Measurements from ENCODE around the gene RBBP8NL. TPM values are rescaled to one million over a fixed set of nuclear protein-coding genes. Genes with fewer than 3 reads are reported as not detected.
"Not testable (repeated sequence)": the region's sequence is repeated elsewhere in the genome, so short reads cannot be mapped to it uniquely, and the experiment has no call there.

RBBP8NL gene
- total and polyA plus RNA-seq, 2 donors, result 0.69 to 1.1 TPM

DNA sequence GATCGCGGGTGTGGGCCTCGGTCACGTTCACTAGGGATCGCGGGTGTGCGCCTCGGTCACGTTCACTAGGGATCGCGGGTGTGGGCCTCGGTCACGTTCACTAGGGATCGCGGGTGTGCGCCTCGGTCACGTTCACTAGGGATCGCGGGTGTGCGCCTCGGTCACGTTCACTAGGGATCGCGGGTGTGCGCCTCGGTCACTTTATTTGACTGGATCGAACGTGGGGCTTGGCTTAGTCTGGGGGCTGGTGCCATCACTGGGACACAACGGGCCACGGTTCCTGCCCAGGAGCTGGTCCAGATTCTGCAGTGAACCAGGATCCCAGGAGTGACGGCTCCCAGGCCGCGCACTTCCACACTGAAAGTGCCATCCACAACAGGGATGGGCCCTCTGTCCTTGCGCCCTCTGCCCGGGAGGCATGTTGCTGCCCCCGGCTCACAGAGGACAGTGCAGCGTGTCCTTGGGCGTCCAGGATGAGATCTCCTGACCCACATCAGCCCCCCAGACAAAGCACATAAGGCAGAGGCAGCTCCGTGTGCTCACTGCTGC lies 53.6 kb downstream of the RBBP8NL start:
- not testable (repeated sequence) for H3K4me3 ChIP-seq (ENCODE audit: low read depth, low read length); DNase-seq (ENCODE audit: extremely low spot score); H3K4me1 ChIP-seq (ENCODE audit: insufficient read depth); H3K36me3 ChIP-seq (ENCODE audit: insufficient read depth); H3K27ac ChIP-seq (ENCODE audit: low read depth)
- 93% methylated on average over 27 of the region's 40 CpGs for WGBS

- 79% methylated on average over 29 of the region's 29 CpGs for WGBS
- Histone ChIP-seq H3K36me3 (ENCODE audit: insufficient read depth) (no peaks in the 10 kb centered on the region), H3K4me1 (ENCODE audit: insufficient read depth) (no peaks in the 10 kb centered on the region), H3K4me3 (ENCODE audit: low read depth, low read length) (no peak overlapping the region), H3K27ac (ENCODE audit: low read depth) (no peak overlapping the region)
- DNase-seq (ENCODE audit: extremely low spot score), result no peak
These were observed 55.0 kb downstream of the RBBP8NL start for GRCh38 chr20:62372042-62372993.

GRCh38 chr20:62371588-62372041 lies 55.7 kb downstream of the RBBP8NL start:
- no peak for DNase-seq (ENCODE audit: extremely low spot score)
- Histone ChIP-seq H3K36me3 (ENCODE audit: insufficient read depth) (no peaks in the 10 kb centered on the region), H3K4me3 (ENCODE audit: low read depth, low read length) (no peak overlapping the region), H3K27ac (ENCODE audit: low read depth) (no peak overlapping the region), H3K4me1 (ENCODE audit: insufficient read depth) (no peaks in the 10 kb centered on the region)
- 94% methylated on average over 8 of the region's 8 CpGs for WGBS

DNA sequence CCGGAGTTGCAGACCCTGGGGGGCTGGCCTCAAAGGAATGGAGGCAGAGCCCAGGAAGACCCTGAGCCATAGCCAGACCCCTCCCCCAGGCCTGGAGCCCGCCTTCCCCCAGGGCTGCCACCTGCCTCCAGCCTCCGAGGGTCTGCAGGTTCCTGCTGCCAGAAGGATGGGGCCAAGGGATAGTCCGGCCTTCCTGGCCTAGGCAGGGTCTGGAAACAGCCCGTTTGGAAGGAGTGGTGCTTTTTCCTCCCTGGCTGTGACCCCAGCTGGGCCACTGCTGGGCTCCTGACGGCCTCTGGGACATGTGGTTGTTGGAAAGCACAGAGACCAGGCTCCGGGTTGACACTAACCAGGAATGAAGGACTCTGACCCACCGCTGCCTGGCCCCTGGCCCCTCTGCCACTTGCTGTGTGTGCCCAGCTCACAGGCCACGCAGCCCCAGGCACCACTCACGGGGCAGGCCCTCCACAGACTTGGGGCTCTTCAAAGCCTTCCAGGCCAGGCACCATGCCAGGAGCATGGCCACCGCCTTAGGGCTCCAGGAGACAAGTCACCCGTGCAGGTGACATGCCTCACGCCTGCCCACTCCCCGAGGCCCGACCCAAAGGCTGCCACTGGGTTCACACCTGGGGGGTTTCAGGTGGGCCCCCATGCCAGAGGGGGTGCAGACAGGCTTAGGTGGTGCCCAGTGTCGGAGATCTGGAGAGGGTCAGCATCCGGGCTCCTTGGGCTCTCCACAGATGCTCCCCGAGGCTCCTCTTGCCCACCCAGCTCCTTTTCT lies 56.3 kb downstream of the RBBP8NL start:
- no peaks in the 10 kb centered on the region for H3K36me3 ChIP-seq (ENCODE audit: insufficient read depth)
- no peak overlapping the region for H3K4me3 ChIP-seq (ENCODE audit: low read depth, low read length)
- H3K27ac ChIP-seq (ENCODE audit: low read depth), result no peak overlapping the region
- no peaks in the 10 kb centered on the region for H3K4me1 ChIP-seq (ENCODE audit: insufficient read depth)
- 73% methylated on average over 18 of the region's 18 CpGs for WGBS
- DNase-seq (ENCODE audit: extremely low spot score), result no peak

GRCh38 chr20:62370115-62370806 lies 57.1 kb downstream of the RBBP8NL start:
- no peak for DNase-seq (ENCODE audit: extremely low spot score)
- H3K4me3 ChIP-seq (ENCODE audit: low read depth, low read length), result no peak overlapping the region
- H3K36me3 ChIP-seq (ENCODE audit: insufficient read depth), result no peaks in the 10 kb centered on the region
- H3K4me1 ChIP-seq (ENCODE audit: insufficient read depth), result no peaks in the 10 kb centered on the region
- 52% methylated on average over 19 of the region's 19 CpGs for WGBS
- H3K27ac ChIP-seq (ENCODE audit: low read depth), result no peak overlapping the region

- WGBS, result 61% methylated on average over 4 of the region's 4 CpGs
- Histone ChIP-seq H3K27ac (ENCODE audit: low read depth) (no peak overlapping the region), H3K4me1 (ENCODE audit: insufficient read depth) (no peaks in the 10 kb centered on the region), H3K4me3 (ENCODE audit: low read depth, low read length) (no peak overlapping the region), H3K36me3 (ENCODE audit: insufficient read depth) (no peaks in the 10 kb centered on the region)
- DNase-seq (ENCODE audit: extremely low spot score), result no peak
These were observed 57.6 kb downstream of the RBBP8NL start for GRCh38 chr20:62369815-62370114.

DNA sequence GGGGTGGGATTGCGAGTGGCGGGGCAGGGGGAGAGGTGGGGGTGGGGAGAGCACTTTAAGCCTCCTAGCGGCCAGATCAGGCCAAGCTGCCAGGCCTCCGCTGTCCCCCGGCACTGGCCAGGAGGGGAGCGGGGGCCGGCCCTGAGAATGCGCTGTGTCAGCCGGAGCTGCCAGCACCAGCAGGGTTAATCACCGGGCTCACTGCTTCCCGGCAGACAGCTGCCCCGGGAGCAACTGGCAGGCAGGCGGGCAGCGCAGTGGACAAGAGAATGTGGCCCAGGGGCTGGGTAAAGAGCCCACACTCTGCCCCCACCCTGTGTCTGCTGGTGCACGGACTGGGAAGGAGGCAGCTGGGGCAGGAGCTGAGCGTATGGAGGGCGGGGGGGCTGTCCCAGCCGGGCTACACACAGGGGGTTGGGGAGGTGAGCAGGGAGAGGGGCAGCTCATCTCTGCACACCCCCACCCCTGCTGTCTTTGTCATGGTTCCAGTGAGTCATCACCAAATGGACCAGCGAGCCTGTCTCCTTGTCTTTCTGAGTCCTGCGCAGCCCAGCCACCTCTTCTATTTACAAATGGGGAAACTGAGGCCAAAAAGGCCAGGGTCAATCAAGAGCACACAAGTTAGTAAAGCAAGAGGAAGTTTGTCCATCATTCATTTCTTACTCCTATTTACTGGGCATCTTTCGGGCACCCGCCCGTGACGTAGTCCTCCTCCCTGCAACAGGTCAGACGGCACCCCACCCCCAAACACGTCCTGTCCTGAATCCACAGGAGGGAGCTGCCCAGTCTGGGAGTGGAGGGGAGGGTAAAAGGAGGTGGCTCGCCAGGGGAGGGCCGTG lies 58.1 kb downstream of the RBBP8NL start:
- Histone ChIP-seq H3K4me1 (ENCODE audit: insufficient read depth) (no peaks in the 10 kb centered on the region), H3K36me3 (ENCODE audit: insufficient read depth) (no peaks in the 10 kb centered on the region), H3K27ac (ENCODE audit: low read depth) (no peak overlapping the region), H3K4me3 (ENCODE audit: low read depth, low read length) (no peak overlapping the region)
- DNase-seq (ENCODE audit: extremely low spot score), result no peak
- 21% methylated on average over 28 of the region's 28 CpGs for WGBS

DNA sequence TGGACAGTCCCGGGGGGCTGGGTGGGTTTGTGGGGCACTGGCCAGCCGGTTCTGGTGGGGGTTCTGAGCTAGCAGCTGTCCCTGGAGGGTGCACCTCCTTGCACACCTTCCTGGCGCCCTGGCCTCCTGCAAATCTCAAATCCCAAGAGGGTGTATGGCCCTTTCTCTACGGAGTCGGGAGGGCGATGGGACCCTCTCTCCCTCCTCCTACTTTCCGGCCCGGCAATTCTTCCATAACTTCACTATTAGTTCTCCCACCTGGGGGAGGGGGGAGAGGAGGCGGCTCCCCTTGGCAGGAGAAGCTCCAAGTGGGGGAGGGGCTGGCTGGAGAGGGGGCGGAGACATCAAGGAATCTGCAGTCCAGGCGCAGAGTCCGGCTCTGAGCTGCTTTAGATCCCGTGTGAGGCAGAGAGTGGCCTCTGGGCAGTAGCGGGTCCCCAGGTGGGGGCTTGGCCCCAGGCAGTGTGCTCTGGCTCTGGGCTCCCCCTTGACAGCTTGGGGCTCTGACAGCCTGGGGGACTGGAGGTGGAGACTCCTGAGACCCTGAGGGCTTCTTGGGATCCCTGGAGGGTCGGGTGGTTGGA lies 58.9 kb downstream of the RBBP8NL start:
- H3K36me3 ChIP-seq (ENCODE audit: insufficient read depth), result no peaks in the 10 kb centered on the region
- H3K4me1 ChIP-seq (ENCODE audit: insufficient read depth), result peaks cover 2% of the 10 kb centered on the region
- H3K27ac ChIP-seq (ENCODE audit: low read depth), result no peak overlapping the region
- WGBS, result 7% methylated on average over 15 of the region's 15 CpGs
- no peak overlapping the region for H3K4me3 ChIP-seq (ENCODE audit: low read depth, low read length)
- DNase-seq (ENCODE audit: extremely low spot score), result no peak

GRCh38 chr20:62367633-62368391 lies 59.5 kb downstream of the RBBP8NL start:
- peaks cover 2% of the 10 kb centered on the region for H3K4me1 ChIP-seq (ENCODE audit: insufficient read depth)
- no peaks in the 10 kb centered on the region for H3K36me3 ChIP-seq (ENCODE audit: insufficient read depth)
- H3K27ac ChIP-seq (ENCODE audit: low read depth), result no peak overlapping the region
- H3K4me3 ChIP-seq (ENCODE audit: low read depth, low read length), result peak overlapping the region; percentile 80
- 4% methylated on average over 37 of the region's 37 CpGs for WGBS
- no peak for DNase-seq (ENCODE audit: extremely low spot score)

- no peak for DNase-seq (ENCODE audit: extremely low spot score)
- H3K4me1 ChIP-seq (ENCODE audit: insufficient read depth), result peaks cover 2% of the 10 kb centered on the region
- H3K27ac ChIP-seq (ENCODE audit: low read depth), result peak within 1 kb of the TSS; percentile 91
- H3K36me3 ChIP-seq (ENCODE audit: insufficient read depth), result no peaks in the 10 kb centered on the region
- WGBS, result under 1% methylated on average over 70 of the region's 70 CpGs
- H3K4me3 ChIP-seq (ENCODE audit: low read depth, low read length), result peak within 1 kb of the TSS; percentile 80
These were observed 60.2 kb downstream of the RBBP8NL start, which contains the start of gene LAMA5 for GRCh38 chr20:62367136-62367632. LAMA5 (minus strand) TSS chr20:62367312; CDS start chr20:62367245, 67 bp downstream.

DNA sequence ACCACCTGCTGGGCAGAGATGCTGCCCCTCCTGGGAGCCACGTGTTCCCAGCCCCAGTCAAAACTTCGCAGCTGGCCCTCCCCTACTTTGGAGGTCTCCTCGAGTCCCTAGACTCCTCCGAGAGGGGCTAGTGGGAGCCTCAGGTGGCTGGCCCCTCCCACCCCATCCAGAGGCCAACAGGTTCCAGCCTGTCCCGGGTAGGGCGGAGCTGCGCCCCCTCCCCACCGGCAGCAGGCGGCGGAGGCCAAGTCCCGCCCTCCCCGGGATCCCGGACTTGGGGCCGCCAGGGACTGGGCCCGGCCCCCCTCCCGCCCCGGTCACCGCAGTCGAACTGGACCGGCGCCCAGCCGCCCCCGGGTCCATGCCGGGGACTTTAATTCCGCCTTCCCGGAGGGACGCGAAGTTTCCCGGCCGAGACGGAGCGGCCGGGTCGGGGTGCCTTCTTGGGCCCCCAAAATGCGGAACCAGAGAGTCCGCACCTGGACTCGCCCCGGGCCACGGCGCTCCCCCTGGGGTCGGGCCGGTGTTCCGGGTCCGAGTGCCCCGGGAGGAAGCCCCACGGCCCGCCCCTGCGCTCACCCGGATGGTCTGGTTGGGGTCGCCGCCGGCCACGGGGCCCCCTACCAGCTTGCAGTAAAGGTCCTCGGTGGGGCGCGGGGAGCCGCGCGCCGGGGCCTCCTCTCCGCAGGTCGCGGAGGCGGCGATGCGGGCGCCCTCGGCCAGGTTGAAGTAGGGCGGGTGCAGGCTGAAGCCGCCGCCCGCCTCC lies 60.8 kb downstream of the RBBP8NL start:
- peaks cover 2% of the 10 kb centered on the region for H3K4me1 ChIP-seq (ENCODE audit: insufficient read depth)
- WGBS, result 2% methylated on average over 72 of the region's 72 CpGs

More for the DNA sequence above, 60.8 kb downstream of the RBBP8NL start:
- H3K36me3 ChIP-seq (ENCODE audit: insufficient read depth), result no peaks in the 10 kb centered on the region
- H3K27ac ChIP-seq (ENCODE audit: low read depth), result peak overlapping the region; percentile 91
- peak overlapping the region; percentile 80 for H3K4me3 ChIP-seq (ENCODE audit: low read depth, low read length)
- no peak for DNase-seq (ENCODE audit: extremely low spot score)

Measured in urinary bladder (tissue), 4 donors.